GM21381 (cell line): ENCODE data around the gene TMTC3.

ENCODE experiments used
- ATAC-seq: cut with Tn5 transposase; IDR thresholded peaks from one replicate; pipeline ENCODE4 v1.9.1; 2021; ENCODE audit warnings: mild to moderate bottlenecking, moderate library complexity; ENCODE audit not compliant: unreplicated experiment

The TMTC3 gene

GRCh38 chr12:88219861-88220260 is 77.8 kb downstream of the TMTC3 start:
- ATAC-seq: no peak

GRCh38 chr12:88223519-88223918 is 81.4 kb downstream of the TMTC3 start:
- ATAC-seq: no peak

- ATAC-seq: no peak
These were observed 83.7 kb downstream of the TMTC3 start for GRCh38 chr12:88225776-88226175.

- ATAC-seq: no peak
These were observed 85.2 kb downstream of the TMTC3 start for GRCh38 chr12:88227263-88227662.

- no peak for ATAC-seq
These were observed 85.8 kb downstream of the TMTC3 start for GRCh38 chr12:88227871-88228270.

GRCh38 chr12:88228720-88229119 is 86.6 kb downstream of the TMTC3 start:
- no peak for ATAC-seq

GRCh38 chr12:88230271-88230670 is 88.2 kb downstream of the TMTC3 start:
- no peak for ATAC-seq

GRCh38 chr12:88235183-88235833 is 93.2 kb downstream of the TMTC3 start:
- ATAC-seq: no peak

- ATAC-seq: peak; percentile 56
These were observed 95.8 kb downstream of the TMTC3 start for GRCh38 chr12:88237954-88238353.

- ATAC-seq: no peak
These were observed 96.3 kb downstream of the TMTC3 start for GRCh38 chr12:88238406-88238805.

- ATAC-seq: no peak
These were observed 99.9 kb downstream of the TMTC3 start for GRCh38 chr12:88241862-88242570.

- ATAC-seq: no peak
These were observed 100.4 kb downstream of the TMTC3 start for GRCh38 chr12:88242571-88242925.

- no peak for ATAC-seq
These were observed 100.8 kb downstream of the TMTC3 start for GRCh38 chr12:88242939-88243338.

- no peak for ATAC-seq
These were observed 101.9 kb downstream of the TMTC3 start for GRCh38 chr12:88243982-88244381.

- no peak for ATAC-seq
These were observed 103.8 kb downstream of the TMTC3 start for GRCh38 chr12:88245905-88246304.

- ATAC-seq: no peak
These were observed 105.1 kb downstream of the TMTC3 start for GRCh38 chr12:88247241-88247643.

GRCh38 chr12:88248606-88249005 is 106.5 kb downstream of the TMTC3 start:
- no peak for ATAC-seq
